GM21515 (cell line): Measurements from ENCODE around the gene GNS.

Experiments
- ATAC-seq: cut with Tn5 transposase; IDR thresholded peaks from one replicate; pipeline ENCODE4 v1.9.1; 2021; ENCODE audit not compliant: unreplicated experiment

Gene GNS

DNA sequence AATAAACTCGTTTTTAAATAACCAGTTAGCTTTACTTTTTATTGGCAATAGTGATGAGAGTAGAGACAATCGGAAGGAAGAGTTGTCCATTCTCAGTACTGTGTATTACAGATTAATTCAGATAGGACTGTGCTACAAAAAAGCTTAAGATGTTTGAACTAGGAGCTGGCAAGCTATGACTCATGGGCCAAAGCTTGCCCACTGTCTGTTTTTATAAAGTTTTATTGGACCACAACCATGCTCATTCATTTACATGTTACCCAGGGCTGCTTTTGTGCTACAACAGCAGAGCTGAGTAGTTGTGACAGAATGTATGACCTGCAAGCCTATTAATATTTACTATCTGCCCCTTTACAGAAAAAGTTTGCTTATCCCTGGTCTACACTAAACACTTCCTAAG, 19.4 kb downstream of the GNS start:
- no peak for ATAC-seq

DNA sequence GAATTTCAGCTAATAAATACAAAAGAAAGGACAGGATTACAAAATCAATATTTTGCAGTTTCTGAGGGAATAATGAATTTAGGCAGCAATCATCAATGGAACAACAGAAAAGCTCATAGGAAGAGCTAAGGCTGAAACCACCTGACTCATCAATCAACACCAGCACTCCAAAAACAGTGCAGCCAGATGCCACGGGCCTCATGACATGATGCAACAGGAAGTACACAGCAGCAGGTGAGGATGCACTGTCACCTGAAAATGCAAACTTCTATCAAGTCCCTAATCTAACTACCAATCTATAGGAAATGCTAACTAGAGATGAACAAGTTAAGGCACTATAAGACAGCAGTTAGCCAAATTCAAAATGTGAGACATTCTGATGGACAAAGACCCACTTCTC, 21.7 kb downstream of the GNS start:
- no peak for ATAC-seq

DNA sequence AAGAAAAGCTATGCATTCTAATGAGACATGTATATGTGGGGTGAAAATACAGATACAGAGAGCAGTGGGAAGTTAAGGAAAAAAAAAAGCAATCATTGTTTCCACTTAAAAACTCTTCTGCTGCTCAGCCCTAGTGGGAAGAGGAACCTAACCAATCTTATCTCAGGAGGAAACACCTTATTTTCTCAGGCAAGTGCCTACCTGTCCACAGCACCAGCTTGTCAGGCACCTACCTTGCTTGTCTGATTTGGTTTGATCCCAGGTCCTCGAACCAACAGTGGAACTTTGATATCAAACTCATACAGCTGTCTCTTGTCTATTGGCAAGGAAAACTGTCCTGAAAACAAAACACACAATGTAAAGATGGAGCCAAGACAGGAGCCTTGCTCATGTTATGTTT, 22.4 kb downstream of the GNS start:
- no peak for ATAC-seq

DNA sequence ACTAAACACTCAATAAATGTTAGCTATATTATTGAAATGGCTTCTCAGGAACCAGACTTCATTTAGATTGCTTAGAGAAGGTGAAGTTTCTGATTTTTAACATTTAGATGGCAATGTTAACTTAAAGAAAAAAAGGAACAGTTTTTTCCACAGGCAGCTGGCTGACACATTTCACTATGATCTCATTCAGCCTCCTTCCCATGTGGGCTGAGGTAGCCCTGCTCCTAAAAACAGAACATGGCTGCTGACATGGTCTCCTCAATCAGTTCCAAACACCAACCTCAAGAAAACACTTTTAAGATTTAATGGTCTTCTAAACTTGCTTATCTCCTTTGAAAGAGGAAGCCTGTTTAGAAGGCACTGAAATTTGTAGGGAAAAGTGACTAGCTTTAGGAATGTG, 23.8 kb downstream of the GNS start:
- no peak for ATAC-seq

DNA sequence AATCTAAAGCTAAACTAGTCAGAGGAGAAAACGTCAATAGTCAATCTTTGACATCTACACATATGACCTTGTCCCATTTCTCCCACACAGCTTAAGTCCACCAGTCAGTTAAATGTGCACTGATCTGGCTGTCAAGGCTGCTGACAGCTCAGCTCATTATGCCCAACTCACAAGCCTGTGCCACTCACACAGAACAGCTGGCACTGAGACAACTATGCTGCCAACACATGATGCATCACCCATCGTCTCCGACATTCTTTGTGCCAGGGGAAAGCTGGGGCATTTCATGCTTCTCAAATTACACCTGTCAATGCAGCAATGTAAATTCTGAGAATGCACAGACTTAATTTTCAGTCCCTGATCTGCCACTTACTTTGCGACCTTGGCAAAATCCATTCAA, 25.3 kb downstream of the GNS start:
- ATAC-seq: no peak

DNA sequence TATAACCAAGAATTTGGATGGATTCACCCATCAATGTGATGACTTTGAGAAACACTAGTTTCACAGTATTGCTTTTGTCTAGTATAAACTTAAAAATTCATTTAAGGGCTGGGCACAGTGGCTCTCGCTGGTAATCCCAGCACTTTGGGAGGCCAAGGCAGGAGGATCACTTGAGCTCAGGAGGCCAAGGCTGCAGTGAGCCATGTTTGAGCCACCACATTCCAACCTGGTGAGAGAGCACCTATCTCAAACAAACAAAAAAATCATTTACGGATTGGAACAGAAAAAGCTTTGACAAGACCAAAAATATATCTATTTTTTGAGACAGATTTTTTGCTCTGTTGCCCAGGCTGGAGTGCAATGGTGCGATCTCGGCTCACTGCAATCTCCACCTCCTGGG, 27.5 kb downstream of the GNS start:
- ATAC-seq: no peak

DNA sequence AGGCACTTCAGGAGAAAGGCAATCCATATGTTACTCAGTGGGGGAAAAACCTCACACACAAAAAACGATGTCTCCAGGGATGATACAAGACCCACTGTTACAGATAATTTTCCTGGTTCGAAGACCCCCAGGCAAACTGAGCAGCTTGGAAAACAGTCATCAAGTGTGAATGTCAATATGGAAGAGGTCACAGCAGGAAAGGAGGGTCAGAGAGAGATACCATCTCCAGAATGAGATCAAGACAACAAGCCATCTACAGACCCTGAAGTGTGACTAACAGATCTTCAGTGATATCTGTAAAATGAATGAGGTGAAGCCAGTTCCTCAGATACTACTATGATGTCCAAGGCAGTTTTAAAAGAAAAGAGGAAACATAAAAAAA, 28.6 kb downstream of the GNS start:
- ATAC-seq: no peak

DNA sequence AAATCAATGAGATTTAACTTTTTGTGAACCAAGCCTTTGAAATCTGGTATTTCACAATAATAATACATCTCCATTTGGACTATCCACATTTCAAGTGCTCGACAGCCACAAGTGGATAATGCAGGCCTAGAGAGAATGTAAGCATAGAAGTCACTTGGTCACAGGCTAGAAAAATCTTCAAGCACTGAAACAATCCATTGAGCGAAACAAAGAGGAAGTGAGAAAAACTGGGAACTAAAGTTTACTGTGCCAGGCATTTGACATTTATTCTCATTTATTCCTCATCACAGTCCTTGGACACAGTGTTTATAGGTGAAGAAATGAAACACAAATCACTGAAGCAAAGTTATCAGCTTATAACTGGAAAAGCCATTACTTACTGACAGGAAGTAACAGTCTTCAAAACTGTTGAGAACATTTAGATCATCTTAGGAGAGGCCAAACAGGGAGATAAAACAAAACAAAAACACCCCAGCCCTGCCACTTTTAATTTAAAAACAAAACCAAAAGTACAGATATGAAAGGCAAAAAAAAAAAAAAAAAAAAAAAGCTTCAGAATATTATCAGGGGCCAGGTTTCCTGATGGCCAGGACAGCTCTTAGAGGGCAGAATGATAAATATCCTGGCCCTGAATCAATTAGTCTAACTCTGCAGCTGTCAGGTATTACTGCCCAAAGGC, 29.2 kb downstream of the GNS start:
- no peak for ATAC-seq

DNA sequence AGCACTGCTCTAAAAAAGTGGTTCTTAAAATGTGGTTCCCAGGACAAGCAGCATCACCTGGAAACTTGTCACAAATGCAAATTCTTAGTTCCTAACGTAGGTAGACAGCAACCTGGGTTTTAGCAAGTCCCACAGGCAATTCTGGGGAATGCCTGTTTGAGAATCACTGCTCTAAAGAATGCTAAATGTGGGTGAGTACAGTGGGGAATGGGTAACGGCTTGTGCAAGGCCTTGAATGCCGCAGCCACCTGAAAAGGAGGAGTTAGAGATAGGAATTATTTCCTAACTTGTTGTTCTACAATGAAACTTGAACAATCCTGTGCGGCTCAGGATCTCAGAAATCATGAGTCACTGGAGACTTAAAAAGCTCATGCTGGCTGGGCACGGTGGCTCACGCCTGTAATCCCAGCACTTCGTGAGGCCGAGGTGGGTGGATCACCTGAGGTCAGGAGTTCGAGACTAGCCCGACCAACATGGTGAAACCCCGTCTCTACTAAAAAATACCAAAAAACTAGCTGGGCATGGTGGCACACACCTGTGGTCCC, 34.9 kb downstream of the GNS start:
- no peak for ATAC-seq

DNA sequence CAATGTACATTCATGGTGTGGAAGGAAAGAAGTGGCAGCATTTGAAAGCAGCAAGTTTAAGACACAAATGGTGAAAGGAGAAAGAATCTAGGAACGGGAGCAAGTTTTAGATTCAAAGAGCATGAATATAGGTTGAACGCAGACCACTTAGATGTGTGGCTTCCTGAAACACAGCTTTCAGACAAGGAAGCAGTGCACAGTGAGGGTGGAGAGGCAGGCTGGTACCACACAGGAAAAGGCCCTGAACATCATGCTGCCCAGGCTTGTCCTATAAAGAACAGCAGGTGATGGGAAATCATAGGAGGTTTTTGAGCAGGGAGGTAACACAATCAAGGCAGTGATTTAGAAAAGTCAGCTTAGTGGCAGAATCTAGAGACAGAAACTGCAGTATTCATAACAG, 35.6 kb downstream of the GNS start:
- ATAC-seq: no peak

DNA sequence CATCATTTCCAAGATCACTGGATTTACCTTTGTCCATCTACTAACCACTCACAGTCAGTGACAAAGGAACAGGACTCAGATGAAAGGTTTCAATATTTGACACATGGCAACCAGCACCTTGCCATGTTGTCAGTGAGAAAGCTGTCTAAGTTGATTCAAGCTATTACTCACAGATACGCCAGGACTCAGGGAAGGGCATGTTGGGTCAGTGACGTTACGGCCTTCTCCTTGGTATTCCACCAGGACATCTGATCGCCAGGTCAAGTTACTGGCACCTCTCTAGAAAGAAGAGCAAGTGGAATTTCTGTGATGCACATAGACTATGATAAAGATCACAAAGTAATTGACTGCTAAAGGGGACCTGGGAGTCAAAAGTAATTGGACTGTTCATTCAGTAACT, 36.4 kb downstream of the GNS start:
- no peak for ATAC-seq

DNA sequence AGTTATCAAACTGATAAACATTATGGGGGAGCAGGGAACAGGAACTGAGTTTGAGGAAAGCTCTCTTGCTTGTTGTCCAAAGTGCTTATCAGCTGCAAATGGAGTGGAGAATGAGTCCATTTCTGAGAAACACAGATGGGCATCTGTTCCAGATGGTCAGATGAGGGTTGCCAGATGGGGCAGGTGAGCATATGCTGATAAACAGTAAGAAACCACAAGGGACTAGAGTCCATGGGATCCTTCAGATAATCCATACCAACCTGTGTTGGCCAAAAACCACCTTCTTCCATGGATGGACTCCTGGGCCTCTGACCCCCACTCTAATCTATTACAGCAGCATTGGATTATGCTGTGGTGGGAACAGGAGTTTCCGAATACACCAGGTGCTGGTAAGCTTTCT, 38.3 kb downstream of the GNS start:
- no peak for ATAC-seq

DNA sequence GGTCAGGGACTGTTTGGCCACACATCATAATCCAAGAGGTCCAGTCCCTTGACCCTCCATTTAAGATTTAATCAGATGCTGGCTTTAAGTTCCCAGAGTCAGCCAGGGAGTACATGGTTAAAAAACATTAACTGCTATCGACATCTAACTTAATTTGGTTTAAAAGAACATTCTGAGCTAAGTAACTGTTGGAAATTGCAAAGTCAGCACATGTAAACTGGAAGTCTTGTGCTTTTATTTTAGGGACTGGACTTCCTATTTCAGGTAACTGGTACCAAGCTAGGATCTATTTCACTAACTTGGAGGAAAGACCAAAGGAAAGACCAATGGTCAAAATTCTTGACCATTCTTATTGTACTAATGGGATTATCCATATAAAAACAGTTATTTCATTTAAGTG, 40.6 kb downstream of the GNS start:
- no peak for ATAC-seq

DNA sequence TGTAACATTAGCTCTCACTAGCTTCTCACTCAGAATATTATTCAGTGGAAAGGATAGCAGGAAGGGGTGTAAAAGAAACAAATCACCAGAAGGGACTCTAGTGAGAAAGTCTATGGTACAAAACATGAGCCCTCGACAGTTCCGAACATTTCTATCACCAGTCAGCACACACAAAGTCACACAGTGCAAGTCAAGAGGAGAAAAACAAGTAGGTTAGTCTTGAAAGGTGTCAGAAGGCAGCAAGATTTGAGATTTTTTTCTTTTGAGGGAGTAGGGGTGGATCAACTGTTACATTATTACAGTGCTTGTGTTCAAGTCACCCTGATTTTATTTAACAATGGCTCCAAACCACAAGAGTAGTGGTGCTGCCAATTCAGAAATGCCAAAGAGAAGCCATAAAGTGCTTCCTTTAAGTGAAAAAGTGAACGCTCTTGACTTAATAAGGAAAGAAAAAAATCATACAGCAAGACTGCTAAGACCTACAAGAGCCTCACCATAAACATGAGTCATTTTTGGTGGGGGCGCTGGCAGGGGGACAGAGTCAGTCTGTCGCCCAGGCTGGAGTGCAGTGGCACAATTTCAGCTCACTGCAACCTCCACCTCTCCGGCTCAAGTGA, 42.3 kb downstream of the GNS start:
- no peak for ATAC-seq

DNA sequence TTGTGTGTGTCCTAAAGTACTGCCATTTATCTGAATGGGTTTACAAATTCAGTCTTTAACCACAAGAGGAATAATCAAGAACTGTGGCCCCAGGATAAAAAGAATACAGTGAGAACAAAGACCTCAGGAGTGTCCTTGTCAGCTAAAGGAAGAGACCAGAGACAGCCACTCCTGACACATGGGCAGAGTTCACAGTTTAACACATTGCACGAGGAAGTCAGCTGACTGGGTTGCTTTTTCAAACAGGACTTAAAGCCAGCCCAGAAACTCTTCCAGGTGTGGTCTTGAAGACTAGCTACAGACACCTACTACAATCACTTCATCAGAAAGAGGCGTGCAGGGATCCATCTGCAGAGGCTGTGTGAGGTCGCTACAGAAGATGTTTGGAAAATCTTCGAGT, 42.8 kb downstream of the GNS start:
- no peak for ATAC-seq

DNA sequence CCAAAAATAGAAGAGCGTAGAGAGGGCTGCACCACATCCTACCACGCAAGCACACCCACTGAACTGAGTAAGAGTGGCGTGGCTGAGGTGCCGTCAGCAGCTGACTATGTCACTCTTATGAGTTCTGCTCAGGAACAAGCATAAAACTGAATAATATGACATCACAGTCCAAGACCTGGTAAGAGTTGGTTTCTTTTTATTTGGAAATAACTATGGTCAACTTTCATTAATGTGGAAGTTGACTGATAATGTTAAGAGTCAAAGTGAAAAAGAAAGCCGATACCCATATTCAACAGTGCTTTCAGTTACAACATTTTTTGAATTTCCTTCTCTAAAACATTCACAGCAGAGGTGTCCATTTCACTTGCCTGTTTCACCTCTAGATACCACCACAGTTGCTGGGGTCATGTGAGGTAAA, 44.6 kb downstream of the GNS start:
- peak; percentile 70 for ATAC-seq

DNA sequence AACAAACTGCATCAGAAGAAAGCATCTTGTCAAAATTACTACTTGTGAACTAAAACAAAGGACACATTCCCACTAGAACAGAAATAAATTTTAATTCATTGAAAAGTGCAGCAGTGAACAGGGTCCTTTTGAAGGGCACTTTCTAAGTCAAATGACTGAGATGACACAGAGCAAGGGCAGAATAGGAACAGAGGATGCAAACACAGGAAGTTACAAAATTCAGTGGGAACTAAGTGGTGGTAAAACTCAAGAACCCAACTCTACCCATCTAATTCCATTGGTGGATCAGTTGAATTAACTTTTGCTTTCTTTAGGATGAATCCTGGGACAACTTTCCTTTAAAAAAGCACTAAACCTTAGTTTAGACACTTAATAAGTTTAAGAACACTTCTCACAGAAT, 45.8 kb downstream of the GNS start:
- ATAC-seq: no peak

DNA sequence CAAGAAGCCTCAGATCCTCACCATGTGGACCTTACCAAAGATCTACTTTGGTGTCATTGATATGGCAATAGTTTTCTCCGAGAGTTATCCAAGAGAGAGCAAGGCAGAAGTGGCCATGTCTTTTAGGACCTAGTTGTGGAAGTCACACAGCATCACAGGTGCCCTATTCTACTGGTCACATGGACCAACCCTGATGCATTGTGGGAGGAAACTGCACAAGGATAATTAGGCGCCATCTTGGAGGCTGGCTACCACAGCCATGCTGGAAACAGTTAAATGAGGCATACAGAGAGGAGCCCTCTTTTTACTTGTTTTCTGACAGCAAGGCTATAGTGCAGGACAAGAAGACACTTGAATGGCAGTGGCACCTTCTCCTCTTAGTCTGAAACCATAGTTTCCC, 49.8 kb downstream of the GNS start:
- ATAC-seq: no peak

DNA sequence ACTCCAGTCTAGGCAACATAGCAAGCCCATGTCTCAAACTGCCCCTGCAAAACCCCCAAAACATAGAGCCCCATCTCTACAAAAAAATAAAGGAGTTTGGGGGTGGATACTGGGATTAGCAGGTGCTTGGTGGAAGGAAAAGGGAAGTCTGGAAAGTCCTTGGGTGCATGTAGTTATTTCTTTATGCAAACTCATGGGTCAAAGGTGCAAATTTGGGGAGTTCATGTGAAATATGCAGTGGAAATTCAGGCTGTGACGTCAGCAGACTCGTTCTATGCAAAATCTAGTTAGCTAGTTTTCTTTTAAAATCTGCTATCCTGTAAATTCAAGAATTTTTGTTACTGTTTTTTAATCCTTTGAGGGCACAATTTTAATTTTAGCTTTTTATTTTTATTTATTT, 51.3 kb downstream of the GNS start:
- ATAC-seq: no peak

DNA sequence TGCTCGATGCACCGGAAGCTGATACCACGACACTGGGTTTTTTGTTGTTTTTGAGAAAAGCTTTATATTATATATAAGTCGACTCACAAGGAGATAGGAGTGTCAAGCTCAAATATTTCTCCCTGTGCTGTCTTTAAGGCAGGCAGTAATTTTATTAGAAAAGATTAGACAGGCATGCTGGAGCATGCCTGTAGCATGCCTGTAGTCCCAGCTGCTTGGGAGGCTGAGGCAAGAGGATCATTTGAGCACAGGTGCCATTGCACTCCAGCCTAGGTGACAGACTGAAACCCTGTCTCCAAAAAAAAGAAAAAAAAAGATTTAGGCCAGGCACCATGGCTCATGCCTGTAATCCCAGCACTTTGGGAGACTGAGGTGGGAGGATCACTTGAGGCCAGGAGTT, 51.8 kb downstream of the GNS start:
- no peak for ATAC-seq

DNA sequence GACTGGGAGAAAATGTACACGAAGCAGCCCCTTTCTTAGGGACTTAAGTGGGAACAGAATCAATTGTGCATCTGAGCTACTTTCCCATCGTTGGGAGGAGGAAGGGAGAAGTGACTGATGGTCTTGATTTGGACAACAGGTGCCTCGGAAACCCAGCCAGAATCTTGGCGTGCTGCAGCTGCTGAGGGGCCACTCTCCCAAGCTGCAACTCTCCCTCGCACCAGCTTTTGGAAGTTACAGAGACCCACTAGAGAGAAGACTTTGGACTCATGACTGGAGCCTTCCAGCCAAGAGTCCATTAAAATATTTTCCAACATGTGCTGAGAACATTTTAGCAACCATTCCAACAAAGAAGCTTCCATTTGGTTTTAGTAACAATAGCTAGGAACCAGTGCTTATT, 52.3 kb downstream of the GNS start:
- ATAC-seq: no peak

DNA sequence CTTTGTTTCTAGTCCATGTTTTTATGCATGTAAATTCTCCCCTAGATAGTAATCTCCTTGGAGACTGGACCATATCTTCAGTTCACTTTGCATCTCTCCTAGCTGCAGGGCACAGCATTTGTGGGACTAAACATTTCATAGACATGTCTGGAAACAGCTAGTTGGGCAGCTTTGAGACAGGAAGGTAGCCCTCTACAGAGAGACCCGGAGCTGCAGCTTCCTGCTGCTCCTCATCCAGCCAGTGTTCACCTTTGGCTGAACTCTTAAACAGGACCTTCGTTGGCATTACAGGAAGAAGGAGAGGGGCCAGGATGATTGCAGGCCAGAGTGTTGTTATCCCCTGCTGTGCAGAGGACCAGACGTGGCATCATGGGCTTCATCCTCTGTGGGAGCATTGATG, 52.9 kb downstream of the GNS start:
- ATAC-seq: no peak

DNA sequence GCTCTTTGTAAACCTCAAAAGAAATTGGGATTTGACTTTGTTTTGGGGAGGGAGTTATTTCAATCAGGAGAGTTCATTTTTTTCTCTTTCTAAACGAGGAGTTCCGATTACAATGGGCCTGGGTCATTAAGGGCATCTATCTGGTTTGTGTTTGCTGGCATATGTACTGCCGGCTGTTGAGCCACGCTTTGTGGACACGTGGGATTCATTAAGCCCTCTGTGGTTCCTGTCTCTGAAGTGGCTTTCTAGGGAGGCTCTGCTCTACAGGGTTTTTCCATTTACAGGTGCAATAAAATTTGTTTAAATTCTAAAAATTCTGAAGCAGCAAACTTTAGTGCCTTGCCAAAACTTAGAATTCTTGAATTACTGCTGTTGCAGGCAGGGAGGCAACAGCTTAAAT, 57.9 kb downstream of the GNS start:
- ATAC-seq: no peak
